ENCODE results near the gene OAS2. TPM values are rescaled to one million over a fixed set of nuclear protein-coding genes. Genes with fewer than 3 reads are reported as not detected.

OAS2 gene
- total and polyA plus RNA-seq, 10 of the 15 experiments (the other 5 are each of a cell fraction or from before 2014, with no cell fraction given), result 32.4 to 290 (median 90.2) TPM

- TF ChIP-seq ETV6 (conservative IDR thresholded peaks at IDR 0.05 in 1 of 2, IDR thresholded peaks at IDR 0.05 in 1 of 2; ENCODE audit: borderline replicate concordance in 1 of 2, low read depth in 1 of 2), result peak in 1 of 2 experiments; percentile 91; a peak in 2 of 4 replicates
- no peak for TF ChIP-seq SKIL (IDR thresholded peaks at IDR 0.05; ENCODE audit: low read depth, poor library complexity, severe bottlenecking)
- no peak for TF ChIP-seq NR2C1 (IDR thresholded peaks at IDR 0.05)
- TF ChIP-seq SMAD1 (IDR thresholded peaks at IDR 0.05; ENCODE audit: low read depth, partially characterized antibody), result no peak
- peak; percentile 66; the same call in 1 of the 2 replicates for TF ChIP-seq LARP7 (IDR thresholded peaks at IDR 0.05)
- TF ChIP-seq CBX5 (IDR thresholded peaks at IDR 0.05; ENCODE audit: low read depth), result no peak
- TF ChIP-seq SREBF2 (IDR thresholded peaks at IDR 0.05; ENCODE audit: low read length), result no peak
- no peak for TF ChIP-seq WRNIP1 (IDR thresholded peaks at IDR 0.05; ENCODE audit: borderline replicate concordance, low read depth, low read length)
- no peak for TF ChIP-seq TARDBP (IDR thresholded peaks at IDR 0.05; ENCODE audit: borderline replicate concordance)
- no peak; the same call in 1 of the 2 replicates for TF ChIP-seq ZNF24 (IDR thresholded peaks at IDR 0.05)
- TF ChIP-seq NBN (IDR thresholded peaks at IDR 0.05), result peak; percentile 61; the same call in 1 of the 2 replicates
- TF ChIP-seq BHLHE40 (IDR thresholded peaks at IDR 0.05; ENCODE audit: borderline replicate concordance in 1 of 2, low read depth in 2 of 2, low read length in 1 of 2), result peak in 1 of 2 experiments; percentile 24; a peak in 1 of 4 replicates
- TF ChIP-seq IKZF1 (conservative IDR thresholded peaks at IDR 0.05), result peak; percentile 97
- no peak for TF ChIP-seq KDM1A (IDR thresholded peaks at IDR 0.05; ENCODE audit: borderline replicate concordance)
- peak; percentile 65 for TF ChIP-seq YY1 (IDR thresholded peaks at IDR 0.05; ENCODE audit: low read depth, low read length)
- 0 out of 6 replicates have a peak, but pooled peaks of 1 of the 3 experiments have one; percentile 3 for TF ChIP-seq CTCF (IDR thresholded peaks at IDR 0.05 in 2 of 3, conservative IDR thresholded peaks at IDR 0.05 in 1 of 3; ENCODE audit: control insufficient read depth in 2 of 3, extremely low read depth in 1 of 3, insufficient read depth in 1 of 3, low read depth in 3 of 3, low read length in 3 of 3)
- TF ChIP-seq PKNOX1 (IDR thresholded peaks at IDR 0.05), result no peak; the same call in 1 of the 2 replicates
- TF ChIP-seq CBX3 (IDR thresholded peaks at IDR 0.05; ENCODE audit: borderline replicate concordance, low read depth), result no peak
- TF ChIP-seq SPI1 (IDR thresholded peaks at IDR 0.05; ENCODE audit: borderline replicate concordance, insufficient read depth, low read depth, low read length), result peak; percentile 50; the same call in 1 of the 2 replicates
- no peak for TF ChIP-seq NRF1 (conservative IDR thresholded peaks at IDR 0.05; ENCODE audit: low read depth, low read length)
- peak in 1 of 2 experiments; percentile 30; a peak in 1 of 3 replicates for TF ChIP-seq EGR1 (IDR thresholded peaks at IDR 0.05; ENCODE audit: borderline replicate concordance in 1 of 2, low read depth in 2 of 2, low read length in 2 of 2)
- no peak for TF ChIP-seq SIN3A (IDR thresholded peaks at IDR 0.05; ENCODE audit: low read depth, low read length)
- 0 out of 2 replicates have a peak, but pooled peaks have one; percentile 22 for TF ChIP-seq CBFB (IDR thresholded peaks at IDR 0.05; ENCODE audit: low read depth)
These were observed 40.3 kb upstream of the OAS2 start, which contains the start of gene OAS3 (continued) for GRCh38 chr12:112937741-112938719.
